K562 (cell line): ENCODE results near the gene TJP2. TPM values are rescaled to one million over a fixed set of nuclear protein-coding genes. Genes with fewer than 3 reads are reported as not detected.

Experiments used
- ATAC-seq: fragments of 200-7000 bp; cut with Tn5 transposase; 3 replicates; pipeline ENCODE4 v1.9.1; 2020; ENCODE audit warnings: moderate library complexity
- BruUV-seq: library from RNA; stranded (reverse); fragments of 400-500 nt; replicated peaks from 2 replicates; lab custom pipeline; 2021; lab: Mats Ljungman, UMichigan
- CTCF ChIA-PET: fragments of 300-600 bp; formaldehyde crosslinking; extraction: SDS; loops from one replicate; lab custom pipeline; 2021; ENCODE audit warnings: low intra/inter-chr PET ratio; lab: Yijun Ruan, JAX
- POLR2A ChIA-PET: fragments of 300-600, 350-650 bp; sonication (Branson Sonifier 250); formaldehyde crosslinking; extraction: SDS; loops from one replicate; lab custom pipeline; 2021; ENCODE audit warnings: antibody characterized with exemption, inconsistent platforms; lab: Yijun Ruan, JAX
- DNase-seq, 4 experiments: peaks; one replicate each; pipeline versions ENCODE4 v3.0.0 to v3.0.0-alpha.2; 2011 to 2018; ENCODE audit warnings: low spot score in 3 of 4, mixed read lengths in 3 of 4; ENCODE audit errors: extremely low read depth in 1 of 4
- FAIRE-seq: peaks from 2 replicates; lab custom pipeline; 2011; peaks lifted over from hg19 to GRCh38; lab: Jason Lieb, UNC
- H2AFZ ChIP-seq: 2 replicates; pipeline ENCODE4 v1.6.0; 2011; ENCODE audit warnings: low read depth, low read length, control low read depth, inconsistent platforms
- H3K27ac ChIP-seq: fragments of 200-600 bp; 3 replicates; pipeline ENCODE4 v1.8.0; 2011; ENCODE audit warnings: low read depth, mild to moderate bottlenecking, control low read depth, inconsistent platforms, low read length, moderate library complexity, mixed read lengths; ENCODE audit errors: extremely low read depth
- H3K27me3 ChIP-seq, 2 experiments: fragments of 300-600 bp in 1 of 2; 2 replicates in 1 of 2; 3 replicates in 1 of 2; pipeline versions ENCODE4 v1.6.0 to v1.8.0; 2011; ENCODE audit warnings: inconsistent platforms in 2 of 2, low read length in 2 of 2, mild to moderate bottlenecking in 1 of 2, mixed read lengths in 1 of 2, moderate library complexity in 1 of 2; ENCODE audit not compliant: control insufficient read depth in 2 of 2, insufficient read depth in 2 of 2
- H3K36me3 ChIP-seq: fragments of 300-600 bp; 3 replicates; pipeline ENCODE4 v1.8.0; 2011; ENCODE audit warnings: mild to moderate bottlenecking, low read length, inconsistent platforms; ENCODE audit not compliant: control insufficient read depth, insufficient read depth
- H3K4me1 ChIP-seq, 2 experiments: fragments of 200-600 bp in 1 of 2; replicated peaks in 1 of 2; 2 replicates in 1 of 2; 3 replicates in 1 of 2; pipeline versions ENCODE4 v1.5.1 to v1.8.0; 2011; ENCODE audit warnings: inconsistent platforms in 2 of 2, low read length in 2 of 2, mild to moderate bottlenecking in 1 of 2, mixed read lengths in 1 of 2, moderate library complexity in 1 of 2; ENCODE audit not compliant: control insufficient read depth in 2 of 2, insufficient read depth in 2 of 2
- H3K4me2 ChIP-seq: 2 replicates; pipeline ENCODE4 v1.6.1; 2011; ENCODE audit warnings: low read length, control low read depth, inconsistent platforms, mixed read lengths; ENCODE audit not compliant: insufficient read depth
- H3K4me3 ChIP-seq: fragments of 200-600 bp; sonication (generic), shearing (Covaris generic); 2 replicates; pipeline ENCODE4 v1.5.1; 2016; ENCODE audit warnings: control low read depth, inconsistent platforms
- H3K79me2 ChIP-seq: fragments of 200-600 bp; 3 replicates; pipeline ENCODE4 v1.8.0; 2011; ENCODE audit warnings: low read length, inconsistent platforms; ENCODE audit not compliant: control insufficient read depth, insufficient read depth
- H3K9ac ChIP-seq, 2 experiments: 2 replicates each; pipeline versions ENCODE4 v1.6.0 to v1.6.1; 2011; ENCODE audit warnings: low read depth in 2 of 2, low read length in 2 of 2, control low read depth in 1 of 2, inconsistent platforms in 1 of 2, mild to moderate bottlenecking in 1 of 2, mixed read lengths in 1 of 2; ENCODE audit not compliant: insufficient read depth in 1 of 2
- H3K9me1 ChIP-seq: one replicate; pipeline ENCODE4 v1.6.0; 2011; ENCODE audit warnings: inconsistent platforms, mild to moderate bottlenecking, low read length, moderate library complexity; ENCODE audit not compliant: control insufficient read depth, insufficient read depth
- H3K9me3 ChIP-seq: replicated peaks from 2 replicates; pipeline ENCODE4 v1.5.1; 2011; ENCODE audit warnings: low read depth, low read length, inconsistent platforms; ENCODE audit not compliant: control insufficient read depth, insufficient read depth
- H4K20me1 ChIP-seq: replicated peaks from 2 replicates; pipeline ENCODE4 v1.6.1; 2011; ENCODE audit warnings: low read length, inconsistent platforms, mixed read lengths; ENCODE audit not compliant: control insufficient read depth, insufficient read depth
- AFF4 ChIP-seq: sonication (generic); formaldehyde crosslinking; IDR thresholded peaks from 2 replicates; pipeline ENCODE4 v1.8.0; 2023; ENCODE audit warnings: mild to moderate bottlenecking, missing genetic modification reagents
- BRD4 ChIP-seq: fragments of 200-600 bp; sonication (generic); IDR thresholded peaks from 2 replicates; pipeline ENCODE4 v1.6.1; 2017; ENCODE audit warnings: inconsistent platforms
- CAMTA2 ChIP-seq: fragments of 250-450 bp; sonication (Bioruptor Pico); conservative IDR thresholded peaks from 2 replicates; pipeline ENCODE4 v1.5.1; 2022
- CCAR2 ChIP-seq: fragments of 200-400 bp; formaldehyde crosslinking; IDR thresholded peaks from 2 replicates; pipeline ENCODE4 v1.6.1; 2017; ENCODE audit warnings: mild to moderate bottlenecking, low read depth, low read length
- HES1 ChIP-seq: fragments of 450-650 bp; IDR thresholded peaks from 2 replicates; pipeline ENCODE4 v1.6.1; 2016; ENCODE audit warnings: low read depth, mild to moderate bottlenecking, moderate library complexity
- KLF1 ChIP-seq: fragments of 450-650 bp; IDR thresholded peaks from 2 replicates; pipeline ENCODE4 v1.6.1; 2016; ENCODE audit warnings: missing genetic modification characterization, missing compliant biosample characterization
- KLF6 ChIP-seq: fragments of 250-450 bp; sonication (Bioruptor Pico); IDR thresholded peaks from 2 replicates; pipeline ENCODE4 v1.4.0; 2020; ENCODE audit warnings: mild to moderate bottlenecking, moderate library complexity, borderline replicate concordance
- NUFIP1 ChIP-seq: fragments of 450-650 bp; IDR thresholded peaks from 2 replicates; pipeline ENCODE4 v1.6.1; 2018; ENCODE audit not compliant: partially characterized antibody
- PCBP1 ChIP-seq: fragments of 200-400 bp; formaldehyde crosslinking; IDR thresholded peaks from 2 replicates; pipeline ENCODE4 v1.6.1; 2018; ENCODE audit warnings: mild to moderate bottlenecking, low read depth, low read length; ENCODE audit not compliant: poor library complexity, severe bottlenecking
- VEZF1 ChIP-seq: fragments of 200-800 bp; sonication (Bioruptor generic); IDR thresholded peaks from 2 replicates; pipeline ENCODE4 v1.6.1; 2017; ENCODE audit warnings: missing genetic modification characterization, missing compliant biosample characterization
- ZNF324 ChIP-seq: fragments of 250-450 bp; sonication (Bioruptor Pico); IDR thresholded peaks from 2 replicates; pipeline ENCODE4 v1.4.0; 2020; ENCODE audit warnings: mild to moderate bottlenecking
- WGBS: fragments of 100-300 bp; shearing (Covaris generic); methylation state at CpG from one replicate; pipeline ENCODE4 v1.1.6; 2016; ENCODE audit warnings: low coverage, mixed read lengths; ENCODE audit not compliant: insufficient coverage; ENCODE audit errors: missing lambda C conversion rate; 5-methylcytosine and 5-hydroxymethylcytosine counted together
- in situ Hi-C: fragments of 300-500 bp; cut with MboI; formaldehyde crosslinking; loops from 4 replicates; pipeline ENCODE4 v1.15.0; 2018; ENCODE audit warnings: inconsistent platforms, mixed read lengths
- intact Hi-C: fragments of 100-400 bp; cut with micrococcal nuclease; formaldehyde crosslinking; loops from 2 replicates; pipeline ENCODE4 v1.14.2; 2022
- polyA plus RNA-seq, 8 experiments: library from polyadenylated mRNA; depleted of rRNA in 4 of 8; stranded (reverse) in 5 of 8; unstranded in 3 of 8; fragments of >200 nt; fragmentation: Nextera tagmentation in 2 of 8; fragmentation: Illumina TruSeq in 1 of 8; extraction: Ambion mirVana in 2 of 8; extraction: Trizol in 1 of 8; gene quantifications; 2 replicates each; pipeline versions ENCODE4 v1.2.1 to v1.2.3, GENCODE V29; 2011 to 2014; ENCODE audit warnings: inconsistent platforms in 1 of 8, missing spikeins in 1 of 8
- total RNA-seq, 7 experiments: library from RNA; depleted of rRNA in 6 of 7; stranded (reverse); fragments of >200 nt in 6 of 7; fragmentation: Illumina TruSeq in 2 of 7; extraction: Trizol in 2 of 7; gene quantifications; 2 replicates each; pipeline versions ENCODE4 v1.2.1 to v1.2.3, GENCODE V29; 2011 to 2021; ENCODE audit warnings: low replicate concordance in 1 of 7

The TJP2 gene
- total and polyA plus RNA-seq, 9 of the 15 experiments (the other 6 are each of a cell fraction or from before 2014, with no cell fraction given), result 4.0 to 24.1 (median 16.8) TPM

GRCh38 chr9:69132361-69132760 lies 41.7 kb upstream of the TJP2 start:
- H4K20me1 ChIP-seq, result no peaks in the 10 kb centered on the region
- WGBS, result 46% methylated on average over 4 of the region's 4 CpGs
- no peak for ATAC-seq
- CTCF ChIA-PET, result no interaction called here
- no peak for FAIRE-seq
- H3K9ac ChIP-seq, result no peak overlapping the region
- in situ Hi-C loops, result no loop called here
- DNase-seq, result no peak
- H3K36me3 ChIP-seq, result no peaks in the 10 kb centered on the region
- H3K9me3 ChIP-seq, result no peaks in the 10 kb centered on the region
- TF ChIP-seq KLF6 (CRISPR knock-in tag), result no peak
- TF ChIP-seq, all 486 proteins: peak for 0
- Histone ChIP-seq H3K27me3 (no peaks in the 10 kb centered on the region), H3K27ac (no peak overlapping the region), H3K4me2 (no peak overlapping the region), H3K9me1 (no peaks in the 10 kb centered on the region), H2AFZ (no peak overlapping the region), H3K4me3 (no peak overlapping the region), H3K4me1 (peaks cover 8 to 14% of the 10 kb centered on the region in 2 experiments; a peak in 3 of 5 replicates), H3K79me2 (no peaks in the 10 kb centered on the region)
- POLR2A ChIA-PET, result no interaction called here
- no TSS peak for BruUV-seq
- intact Hi-C loops, result no loop called here

GRCh38 chr9:69134412-69134811 lies 39.7 kb upstream of the TJP2 start:
- no peak overlapping the region for H3K4me2 ChIP-seq
- H3K79me2 ChIP-seq, result no peaks in the 10 kb centered on the region
- no peak for ATAC-seq
- FAIRE-seq, result no peak
- CTCF ChIA-PET, result no interaction called here
- no peaks in the 10 kb centered on the region for H3K9me1 ChIP-seq
- in situ Hi-C loops (no loop called here), intact Hi-C loops (no loop called here)
- no peak overlapping the region for H3K9ac ChIP-seq
- no peak overlapping the region for H3K27ac ChIP-seq
- no peak for DNase-seq
- POLR2A ChIA-PET, result no interaction called here
- no TSS peak for BruUV-seq
- H2AFZ ChIP-seq, result no peak overlapping the region
- no peak overlapping the region for H3K4me3 ChIP-seq
- H3K36me3 ChIP-seq, result no peaks in the 10 kb centered on the region
- no peaks in the 10 kb centered on the region for H3K9me3 ChIP-seq
- H3K4me1 ChIP-seq, result peaks cover 8 to 14% of the 10 kb centered on the region in 2 experiments; a peak in 3 of 5 replicates
- WGBS, result 51% methylated on average over 5 of the region's 6 CpGs
- TF ChIP-seq CCAR2 (no peak), KLF1 (tag) (no peak), AFF4 (CRISPR knock-in tag) (no peak), PCBP1 (no peak), CAMTA2 (CRISPR knock-in tag) (no peak), BRD4 (no peak), ZNF324 (no peak), VEZF1 (no peak), NUFIP1 (no peak), HES1 (no peak)
- no peaks in the 10 kb centered on the region for H3K27me3 ChIP-seq
- no peaks in the 10 kb centered on the region for H4K20me1 ChIP-seq
